Adrenal gland (tissue), 12 donors: ENCODE results near the gene AGAP1. TPM values are rescaled to one million over a fixed set of nuclear protein-coding genes. Genes with fewer than 3 reads are reported as not detected.

Source experiments
- DNase-seq, 7 donors: peaks; one replicate each; pipeline ENCODE4 v3.0.0-alpha.2; 2019 to 2020
- H3K27ac ChIP-seq, 5 donors: fragments of 200-600 bp; sonication (generic) in 4 of 5; 1 replicate in 3 of 5; 2 replicates in 2 of 5; pipeline versions ENCODE4 v1.5.1 to v1.8.0; 2016 to 2020; ENCODE audit warnings: mild to moderate bottlenecking in 1 of 5
- H3K27me3 ChIP-seq: fragments of 200-600 bp; 2 replicates; pipeline ENCODE4 v1.8.0; 2021
- H3K36me3 ChIP-seq, 2 donors: fragments of 200-600 bp; replicated peaks in 1 of 2; 1 replicate in 1 of 2; 2 replicates in 1 of 2; pipeline versions ENCODE4 v1.5.1 to v1.8.0; 2018 to 2022
- H3K4me1 ChIP-seq, 2 donors: fragments of 200-600 bp; replicated peaks in 1 of 2; 1 replicate in 1 of 2; 2 replicates in 1 of 2; pipeline versions ENCODE4 v1.5.1 to v1.8.0; 2018 to 2021
- H3K4me3 ChIP-seq, 4 donors: fragments of 200-600 bp; sonication (generic) in 3 of 4; one replicate each; pipeline ENCODE4 v1.5.1; 2016 to 2018
- H3K9me3 ChIP-seq, 3 donors: fragments of 200-600 bp; sonication (generic) in 1 of 3; replicated peaks in 1 of 3; 1 replicate in 2 of 3; 2 replicates in 1 of 3; pipeline versions ENCODE4 v1.5.1 to v1.8.0; 2016 to 2021
- POLR2A ChIP-seq, 2 donors: fragments of 450-650 bp; IDR thresholded peaks; one replicate each; pipeline ENCODE4 v1.6.1; 2017; ENCODE audit warnings: antibody characterized with exemption in 2 of 2, mild to moderate bottlenecking in 2 of 2, moderate library complexity in 1 of 2
- WGBS, 4 donors: extraction: QIAGEN DNeasy Blood & Tissue Kit in 2 of 4; methylation state at CpG; one replicate each; pipeline versions ENCODE4 v1.1.5 to v1.1.7; 2013 to 2017; 5-methylcytosine and 5-hydroxymethylcytosine counted together
- intact Hi-C, 2 donors: fragments of 100-400 bp; cut with DNase I; formaldehyde crosslinking; loops; one replicate each; pipeline versions ENCODE4 v1.14.1 to v1.15.0; 2022 to 2023
- polyA plus RNA-seq, 3 donors: library from polyadenylated mRNA; stranded (reverse); fragments of 200-250 nt in 2 of 3; fragments of 350-450 nt in 1 of 3; fragmentation: Illumina TruSeq in 1 of 3; extraction: RNeasy Lipid Tissue Mini Kit (QIAGEN cat#74804) in 1 of 3; gene quantifications; one replicate each; pipeline ENCODE4 v1.2.3, GENCODE V29; 2013 to 2014
- total RNA-seq, 9 donors: library from RNA; depleted of rRNA in 4 of 9; stranded (reverse); fragments of >200 nt in 4 of 9; fragments of 120-200 nt in 1 of 9; fragmentation: NEBNext Ultra II Directional in 1 of 9; extraction: Animal tissue kit (Norgen Biotek cat#: 25700) in 1 of 9; gene quantifications; one replicate each; pipeline versions ENCODE4 v1.1.0 to v1.2.4, GENCODE V29; 2013 to 2023
- TF ChIP-seq, protein P1 (sequence below), 6 experiments: fragments of 450-650 bp in 4 of 6; fragments of 200-600 bp in 2 of 6; sonication (generic) in 1 of 6; IDR thresholded peaks; 1 replicate in 5 of 6; 2 replicates in 1 of 6; pipeline versions ENCODE4 v1.5.1 to v1.8.0; 2016 to 2021; ENCODE audit warnings: antibody characterized with exemption in 6 of 6, mild to moderate bottlenecking in 2 of 6, moderate library complexity in 1 of 6
- donor health status: healthy with polysubstance abuse.
- donor health status: Bipolar disorder and iron deficiency.
- donor health status: DM: yes; HTN: yes; CAD: no.
- donor health status: DM: no; HTN: no; CAD: no.
- donor health status: DM: no; HTN: no; CAD: no.
- donor health status: DM: yes; HTN: yes; CAD: no.

AGAP1 gene
- total and polyA plus RNA-seq, 12 donors = 5.3 to 29.6 (median 17.7) TPM

DNA sequence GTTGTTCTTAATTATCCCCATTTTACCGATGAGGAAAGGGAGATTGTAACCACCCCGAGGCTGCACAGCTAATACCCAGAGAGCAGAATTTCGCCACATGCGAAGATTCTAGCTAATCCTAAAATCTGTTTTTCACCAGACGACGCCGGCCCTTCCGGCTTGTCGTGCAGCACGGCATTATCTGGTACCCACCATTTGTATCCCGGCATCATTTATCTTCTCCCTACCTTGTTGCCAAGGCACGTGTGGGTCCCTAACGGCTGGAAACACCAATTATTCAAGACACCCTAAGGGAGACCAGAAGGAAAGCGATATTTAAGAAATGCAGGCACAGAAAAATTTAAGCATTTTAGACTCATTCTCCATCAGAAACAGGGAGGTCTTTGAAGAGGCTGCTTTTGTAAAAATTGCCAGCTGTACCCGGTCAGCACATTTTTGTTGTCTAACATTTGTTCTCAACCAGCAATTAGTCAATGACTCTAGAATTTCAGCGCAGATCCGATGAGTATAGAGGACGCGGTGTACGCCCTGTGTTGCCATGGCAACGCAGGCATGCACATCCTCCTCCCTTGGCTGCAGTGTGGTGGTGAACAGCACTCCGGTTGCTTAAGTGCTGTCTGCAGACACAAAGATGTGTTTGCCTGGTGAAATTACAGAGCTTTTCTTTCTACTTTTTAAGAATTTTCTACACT is 111.6 kb downstream of the AGAP1 start:
- Histone ChIP-seq H3K9me3 (no peaks in the 10 kb centered on the region), H3K36me3 (no peaks in the 10 kb centered on the region), H3K4me1 (peaks cover 0 to 9% of the 10 kb centered on the region in 2 donors), H3K4me3 (no peak overlapping the region), H3K27me3 (no peaks in the 10 kb centered on the region), H3K27ac (peak overlapping the region in 1 of 5 donors; percentile 11)
- WGBS, 4 donors = 58 to 64% (median 59%) methylated on average over 22 of the region's 22 CpGs
- peak; percentile 31 to 91 (median 57) for DNase-seq
- TF ChIP-seq, protein P1, sequence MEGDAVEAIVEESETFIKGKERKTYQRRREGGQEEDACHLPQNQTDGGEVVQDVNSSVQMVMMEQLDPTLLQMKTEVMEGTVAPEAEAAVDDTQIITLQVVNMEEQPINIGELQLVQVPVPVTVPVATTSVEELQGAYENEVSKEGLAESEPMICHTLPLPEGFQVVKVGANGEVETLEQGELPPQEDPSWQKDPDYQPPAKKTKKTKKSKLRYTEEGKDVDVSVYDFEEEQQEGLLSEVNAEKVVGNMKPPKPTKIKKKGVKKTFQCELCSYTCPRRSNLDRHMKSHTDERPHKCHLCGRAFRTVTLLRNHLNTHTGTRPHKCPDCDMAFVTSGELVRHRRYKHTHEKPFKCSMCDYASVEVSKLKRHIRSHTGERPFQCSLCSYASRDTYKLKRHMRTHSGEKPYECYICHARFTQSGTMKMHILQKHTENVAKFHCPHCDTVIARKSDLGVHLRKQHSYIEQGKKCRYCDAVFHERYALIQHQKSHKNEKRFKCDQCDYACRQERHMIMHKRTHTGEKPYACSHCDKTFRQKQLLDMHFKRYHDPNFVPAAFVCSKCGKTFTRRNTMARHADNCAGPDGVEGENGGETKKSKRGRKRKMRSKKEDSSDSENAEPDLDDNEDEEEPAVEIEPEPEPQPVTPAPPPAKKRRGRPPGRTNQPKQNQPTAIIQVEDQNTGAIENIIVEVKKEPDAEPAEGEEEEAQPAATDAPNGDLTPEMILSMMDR (IDR thresholded peaks at IDR 0.05) = no peak
- no peak for TF ChIP-seq POLR2A (IDR thresholded peaks at IDR 0.05)
- intact Hi-C loops = no loop called here

DNA sequence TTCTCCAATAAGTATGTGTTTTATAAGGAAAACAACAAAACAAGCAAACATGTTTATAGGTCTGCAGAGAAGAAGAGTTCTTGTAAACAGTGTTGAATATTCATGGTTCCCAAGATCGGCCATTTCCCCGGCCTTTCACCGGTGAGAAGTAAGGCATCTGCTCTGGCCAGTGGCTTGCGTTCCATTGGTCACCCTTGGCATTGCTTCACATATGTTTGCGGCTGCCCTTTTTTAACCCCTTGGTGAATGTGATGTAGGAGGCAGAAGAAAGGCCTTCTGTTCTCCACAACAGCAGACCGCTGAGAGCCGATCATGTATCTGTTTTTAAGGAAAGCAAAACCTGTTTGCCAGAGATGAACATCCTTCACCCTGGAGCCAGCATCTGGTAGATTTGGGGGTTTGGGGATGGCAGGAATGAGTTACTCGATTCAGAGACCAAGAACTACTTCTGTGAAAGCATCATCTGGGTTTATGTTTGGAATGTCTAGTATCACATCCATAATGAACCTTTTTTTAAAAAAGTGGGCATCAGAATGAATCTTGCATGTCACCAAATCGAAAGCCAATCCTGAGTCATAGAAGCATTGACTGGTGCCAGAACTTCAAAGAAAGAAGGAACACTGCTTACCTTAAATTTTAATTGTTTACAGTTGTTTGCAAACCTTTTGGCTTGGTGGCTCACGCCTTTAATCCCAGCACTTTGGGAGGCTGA is 112.3 kb downstream of the AGAP1 start:
- intact Hi-C loops = no loop called here
- TF ChIP-seq, protein P1 (IDR thresholded peaks at IDR 0.05) = no peak
- no peak for TF ChIP-seq POLR2A (IDR thresholded peaks at IDR 0.05)
- Histone ChIP-seq H3K27ac (no peak overlapping the region), H3K4me3 (no peak overlapping the region), H3K27me3 (no peaks in the 10 kb centered on the region), H3K9me3 (no peaks in the 10 kb centered on the region), H3K4me1 (peaks cover 0 to 14% of the 10 kb centered on the region in 2 donors), H3K36me3 (no peaks in the 10 kb centered on the region)
- WGBS, 4 donors = 70 to 78% (median 72%) methylated on average over 10 of the region's 10 CpGs
- no peak for DNase-seq

DNA sequence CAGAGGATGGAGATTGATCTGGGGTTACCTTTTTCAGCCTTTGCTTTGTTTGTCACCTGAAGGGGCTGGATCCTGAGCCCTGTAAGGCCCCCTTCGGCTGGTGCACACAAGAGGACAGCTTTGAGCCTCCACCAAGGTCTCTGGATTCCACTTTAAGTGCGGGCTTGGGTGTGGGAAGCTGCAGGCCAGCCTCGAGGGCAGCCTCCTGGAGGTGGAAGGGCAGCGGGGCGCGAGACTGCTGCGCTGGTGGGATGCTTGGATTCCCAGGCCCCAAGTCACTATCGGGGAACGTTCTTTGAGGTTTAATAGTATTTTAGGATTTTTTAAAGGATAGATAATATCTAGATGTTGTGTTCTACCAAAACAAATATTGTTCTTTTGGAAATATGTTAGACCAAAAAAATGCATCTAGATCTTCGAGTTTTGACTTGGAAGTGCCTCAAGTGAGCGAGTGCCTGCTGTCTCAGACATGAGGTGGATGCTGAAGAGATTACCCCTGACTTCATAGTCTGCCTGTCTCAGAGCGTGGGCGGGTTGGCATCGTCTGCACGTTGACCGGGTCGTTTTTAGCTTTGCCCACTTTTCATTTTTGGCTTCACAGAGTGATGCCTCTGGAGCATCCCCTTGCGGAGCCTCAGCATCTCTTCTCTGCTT is 113.8 kb downstream of the AGAP1 start:
- Histone ChIP-seq H3K4me1 (peaks cover 0 to 18% of the 10 kb centered on the region in 2 donors), H3K27ac (peak overlapping the region in 1 of 5 donors; percentile 17), H3K9me3 (no peaks in the 10 kb centered on the region), H3K27me3 (no peaks in the 10 kb centered on the region), H3K36me3 (no peaks in the 10 kb centered on the region), H3K4me3 (no peak overlapping the region)
- 70 to 78% (median 76%) methylated on average over 18 of the region's 18 CpGs for WGBS, 4 donors
- TF ChIP-seq POLR2A (IDR thresholded peaks at IDR 0.05) = no peak
- TF ChIP-seq, protein P1 (IDR thresholded peaks at IDR 0.05) = no peak
- intact Hi-C loops = no loop called here
- no peak for DNase-seq

DNA sequence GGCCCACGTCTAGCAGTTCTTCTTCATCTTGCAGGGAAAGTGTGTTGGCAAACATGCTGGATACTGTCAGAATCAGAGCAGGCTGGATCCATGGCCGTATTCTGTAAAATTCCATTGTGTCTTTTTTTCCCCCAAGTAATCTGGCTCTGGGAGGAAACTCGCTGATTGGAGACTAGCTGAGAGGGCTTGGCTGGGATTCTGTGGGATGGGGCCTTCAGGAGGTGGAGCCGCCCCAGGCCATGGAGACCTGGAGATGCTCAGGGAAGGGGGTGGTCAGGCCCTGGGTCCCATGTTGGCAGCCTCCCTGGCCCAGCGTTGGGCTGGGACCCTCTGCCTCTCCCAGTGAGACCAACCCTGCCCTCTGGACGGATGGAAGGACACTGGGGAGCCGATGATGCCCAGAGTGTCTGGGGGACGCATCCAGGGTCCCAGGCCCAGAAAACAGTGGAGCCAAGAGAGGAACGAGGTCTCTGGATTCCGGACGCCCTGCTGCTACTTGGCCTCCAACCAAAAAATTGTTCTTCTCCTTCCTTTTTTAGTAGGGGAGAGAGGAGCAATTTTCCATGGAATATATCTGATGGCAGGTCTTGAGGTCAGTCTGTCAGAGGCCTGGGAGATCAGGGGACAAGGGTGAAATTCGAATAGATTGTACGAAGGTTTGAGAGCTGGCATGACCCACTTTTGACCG is 114.5 kb downstream of the AGAP1 start:
- Histone ChIP-seq H3K4me1 (peaks cover 0 to 18% of the 10 kb centered on the region in 2 donors), H3K4me3 (no peak overlapping the region), H3K9me3 (no peaks in the 10 kb centered on the region), H3K27me3 (no peaks in the 10 kb centered on the region), H3K36me3 (no peaks in the 10 kb centered on the region), H3K27ac (peak overlapping the region in 1 of 5 donors; percentile 17)
- 77 to 90% (median 83%) methylated on average over 14 of the region's 14 CpGs for WGBS, 4 donors
- DNase-seq = no peak
- TF ChIP-seq, protein P1 (IDR thresholded peaks at IDR 0.05) = no peak
- TF ChIP-seq POLR2A (IDR thresholded peaks at IDR 0.05) = no peak
- intact Hi-C loops = no loop called here
